ENCODE data around the gene VTN.
"Not testable (repeated sequence)": the region's sequence is repeated elsewhere in the genome, so short reads cannot be mapped to it uniquely, and the experiment has no call there.

Gene VTN

GRCh38 chr17:28342313-28342712 is 27.8 kb downstream of the VTN start:
- DNase-seq (ENCODE audit: low read depth): no peak

- no peak for DNase-seq (ENCODE audit: low read depth)
These were observed 28.6 kb downstream of the VTN start for GRCh38 chr17:28341516-28341915.

- no peak for DNase-seq (ENCODE audit: low read depth)
These were observed 29.7 kb downstream of the VTN start for GRCh38 chr17:28340374-28340773.

- no peak for DNase-seq (ENCODE audit: low read depth)
These were observed 30.7 kb downstream of the VTN start for GRCh38 chr17:28339431-28339830.

- DNase-seq (ENCODE audit: low read depth): not testable (repeated sequence)
These were observed 31.3 kb downstream of the VTN start for GRCh38 chr17:28338769-28339212.

GRCh38 chr17:28338056-28338768 is 31.9 kb downstream of the VTN start:
- DNase-seq (ENCODE audit: low read depth): no peak

GRCh38 chr17:28335959-28336871 is 33.9 kb downstream of the VTN start:
- peak; percentile 53 for DNase-seq (ENCODE audit: low read depth)

- peak; percentile 100 for DNase-seq (ENCODE audit: low read depth)
These were observed 34.7 kb downstream of the VTN start, which contains the start of the genes IFT20 and TNFAIP1 for GRCh38 chr17:28335201-28335958. Gene IFT20 (minus strand): TSS chr17:28335472. CDS start chr17:28331985, 3,487 bp downstream. Gene TNFAIP1 (plus strand): TSS chr17:28335761. CDS start chr17:28339522, 3,761 bp downstream.

GRCh38 chr17:28334666-28335200 is 35.4 kb downstream of the VTN start:
- DNase-seq (ENCODE audit: low read depth): peak; percentile 29

- no peak for DNase-seq (ENCODE audit: low read depth)
These were observed 35.9 kb downstream of the VTN start for GRCh38 chr17:28334171-28334570.

GRCh38 chr17:28333083-28333746 is 36.9 kb downstream of the VTN start:
- DNase-seq (ENCODE audit: low read depth): no peak

- no peak for DNase-seq (ENCODE audit: low read depth)
These were observed 38.2 kb downstream of the VTN start for GRCh38 chr17:28331891-28332420.

GRCh38 chr17:28330671-28331070 is 39.4 kb downstream of the VTN start:
- no peak for DNase-seq (ENCODE audit: low read depth)

GRCh38 chr17:28328325-28328724 is 41.8 kb downstream of the VTN start:
- no peak for DNase-seq (ENCODE audit: low read depth)

- no peak for DNase-seq (ENCODE audit: low read depth)
These were observed 42.4 kb downstream of the VTN start for GRCh38 chr17:28327709-28328108.

GRCh38 chr17:28327031-28327607 is 43.0 kb downstream of the VTN start:
- no peak for DNase-seq (ENCODE audit: low read depth)

- DNase-seq (ENCODE audit: low read depth): no peak
These were observed 44.0 kb downstream of the VTN start for GRCh38 chr17:28326114-28326513.

- DNase-seq (ENCODE audit: low read depth): no peak
These were observed 44.9 kb downstream of the VTN start for GRCh38 chr17:28325211-28325610.

- no peak for DNase-seq (ENCODE audit: low read depth)
These were observed 45.3 kb downstream of the VTN start for GRCh38 chr17:28324781-28325180.

- DNase-seq (ENCODE audit: low read depth): no peak
These were observed 45.8 kb downstream of the VTN start for GRCh38 chr17:28324267-28324745.
